Neural progenitor cell (in vitro differentiated cells): ENCODE measurements around the gene CCND3. TPM values are rescaled to one million over a fixed set of nuclear protein-coding genes. Genes with fewer than 3 reads are reported as not detected.

Experiments used
- DNase-seq: peaks from one replicate; pipeline ENCODE4 v3.0.0-alpha.2; 2016; ENCODE audit warnings: low spot score
- H2AFZ ChIP-seq: fragments of 200-600 bp; sonication (generic); replicated peaks from 2 replicates; pipeline ENCODE4 v1.6.1; 2016; ENCODE audit warnings: antibody characterized with exemption
- H3F3A ChIP-seq: fragments of 200-600 bp; sonication (generic); 2 replicates; pipeline ENCODE4 v1.6.1; 2016; ENCODE audit warnings: antibody characterized with exemption, low read depth
- H3K27ac ChIP-seq: fragments of 200-600 bp; sonication (generic); 2 replicates; pipeline ENCODE4 v1.5.1; 2016; ENCODE audit warnings: mild to moderate bottlenecking
- H3K27me3 ChIP-seq: fragments of 200-600 bp; sonication (generic); 2 replicates; pipeline ENCODE4 v1.6.1; 2016; ENCODE audit warnings: mild to moderate bottlenecking, moderate library complexity
- H3K36me3 ChIP-seq: fragments of 200-600 bp; sonication (generic); 2 replicates; pipeline ENCODE4 v1.5.1; 2016
- H3K4me1 ChIP-seq: fragments of 200-600 bp; sonication (generic); 2 replicates; pipeline ENCODE4 v1.6.1; 2016; ENCODE audit warnings: mixed run types
- H3K4me2 ChIP-seq: fragments of 200-600 bp; sonication (generic); 2 replicates; pipeline ENCODE4 v1.6.1; 2016
- H3K4me3 ChIP-seq: fragments of 200-600 bp; sonication (generic); 2 replicates; pipeline ENCODE4 v1.5.1; 2016
- H3K79me2 ChIP-seq: fragments of 200-600 bp; sonication (generic); 2 replicates; pipeline ENCODE4 v1.6.1; 2016; ENCODE audit warnings: low read depth
- H3K9ac ChIP-seq: fragments of 200-600 bp; sonication (generic); 2 replicates; pipeline ENCODE4 v1.6.1; 2016
- H3K9me3 ChIP-seq: fragments of 200-600 bp; sonication (generic); 2 replicates; pipeline ENCODE4 v1.5.1; 2016; ENCODE audit warnings: low read depth
- H4K20me1 ChIP-seq: fragments of 200-600 bp; sonication (generic); 2 replicates; pipeline ENCODE4 v1.6.1; 2016; ENCODE audit warnings: low read depth
- H3K27ac Mint-ChIP-seq: 3 replicates; pipeline ENCODE4 v1.8.0; 2021; ENCODE audit warnings: mixed read lengths
- H3K27me3 Mint-ChIP-seq: 2 replicates; pipeline ENCODE4 v1.8.0; 2022; ENCODE audit warnings: low read depth, mild to moderate bottlenecking, inconsistent platforms, moderate library complexity, mixed read lengths; ENCODE audit not compliant: insufficient read depth
- H3K36me3 Mint-ChIP-seq: 3 replicates; pipeline ENCODE4 v1.8.0; 2021; ENCODE audit warnings: mixed read lengths
- H3K4me1 Mint-ChIP-seq: 3 replicates; pipeline ENCODE4 v1.8.0; 2021; ENCODE audit warnings: mixed read lengths
- H3K4me3 Mint-ChIP-seq: 3 replicates; pipeline ENCODE4 v1.8.0; 2021; ENCODE audit warnings: mild to moderate bottlenecking, moderate library complexity, mixed read lengths
- H3K9me3 Mint-ChIP-seq: 3 replicates; pipeline ENCODE4 v1.8.0; 2020; ENCODE audit warnings: mixed read lengths
- CTCF ChIP-seq: fragments of 200-600 bp; sonication (generic); IDR thresholded peaks from 2 replicates; pipeline ENCODE4 v1.5.1; 2017; ENCODE audit warnings: antibody characterized with exemption, mild to moderate bottlenecking
- EZH2 ChIP-seq: fragments of 200-600 bp; sonication (generic); IDR thresholded peaks from 2 replicates; pipeline ENCODE4 v1.6.1; 2017; ENCODE audit warnings: antibody characterized with exemption, mild to moderate bottlenecking, moderate library complexity
- EZH2phosphoT487 ChIP-seq: fragments of 200-600 bp; sonication (generic); IDR thresholded peaks from 2 replicates; pipeline ENCODE4 v1.6.1; 2017; ENCODE audit warnings: antibody characterized with exemption
- total RNA-seq: library from RNA; depleted of rRNA; stranded (reverse); fragments of >200 nt; gene quantifications from 2 replicates; pipeline ENCODE4 v1.2.3, GENCODE V29; 2015; ENCODE audit warnings: low replicate concordance

The CCND3 gene
- total RNA-seq, 1 donor from 2014 or later, result 7.6 TPM

DNA sequence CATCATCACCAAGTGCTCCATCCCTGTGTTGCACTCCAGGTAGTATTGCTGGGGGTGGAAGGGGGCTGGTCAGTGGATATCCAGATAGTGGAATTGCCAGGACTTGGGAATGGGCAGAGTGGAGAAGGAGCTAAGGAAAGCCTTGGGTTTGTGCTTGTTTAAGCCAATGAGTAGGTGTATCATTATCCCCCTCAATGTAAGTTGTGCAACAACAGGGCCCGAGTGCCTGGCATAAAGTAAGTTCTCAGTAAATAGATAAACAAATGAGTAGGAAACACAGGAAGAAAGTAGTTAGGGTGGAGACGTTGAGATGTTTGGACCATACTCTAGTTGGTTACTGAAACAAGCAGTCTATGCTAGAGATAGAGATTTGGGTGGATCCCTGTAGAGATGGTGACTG, 9.8 kb downstream of the CCND3 start:
- no peak for DNase-seq
- Histone ChIP-seq H3K4me2 (no peak overlapping the region), H3K27me3 (no peaks in the 10 kb centered on the region), H3K4me3 (no peak overlapping the region), H3F3A (peaks cover 25% of the 10 kb centered on the region), H4K20me1 (peaks cover 21% of the 10 kb centered on the region), H3K9ac (no peak overlapping the region), H3K4me1 (no peaks in the 10 kb centered on the region), H3K27ac (no peak overlapping the region), H2AFZ (no peak overlapping the region), H3K79me2 (peaks cover 26% of the 10 kb centered on the region), H3K9me3 (no peaks in the 10 kb centered on the region), H3K36me3 (no peaks in the 10 kb centered on the region)
- no peaks in the 10 kb centered on the region for H3K9me3 Mint-ChIP-seq
- peaks cover 4% of the 10 kb centered on the region for H3K4me1 Mint-ChIP-seq
- H3K36me3 Mint-ChIP-seq, result peaks cover 16% of the 10 kb centered on the region
- H3K4me3 Mint-ChIP-seq, result no peak overlapping the region
- H3K27ac Mint-ChIP-seq, result no peak overlapping the region
- TF ChIP-seq CTCF (no peak), EZH2phosphoT487 (no peak), EZH2 (no peak)
- no peaks in the 10 kb centered on the region for H3K27me3 Mint-ChIP-seq

GRCh38 chr6:41929924-41930323, 11.7 kb downstream of the CCND3 start:
- H3K27ac ChIP-seq, result no peak overlapping the region
- no peak overlapping the region for H3K9ac ChIP-seq
- peaks cover 21% of the 10 kb centered on the region for H4K20me1 ChIP-seq
- no peaks in the 10 kb centered on the region for H3K9me3 ChIP-seq
- H3K36me3 Mint-ChIP-seq, result peaks cover 20% of the 10 kb centered on the region
- DNase-seq, result no peak
- H3K4me2 ChIP-seq, result no peak overlapping the region
- H2AFZ ChIP-seq, result no peak overlapping the region
- peaks cover 11% of the 10 kb centered on the region for H3F3A ChIP-seq
- TF ChIP-seq EZH2phosphoT487 (no peak), CTCF (no peak), EZH2 (no peak)
- H3K79me2 ChIP-seq, result peaks cover 44% of the 10 kb centered on the region
- no peaks in the 10 kb centered on the region for H3K27me3 Mint-ChIP-seq
- H3K27ac Mint-ChIP-seq, result no peak overlapping the region
- no peak overlapping the region for H3K4me3 ChIP-seq
- H3K9me3 Mint-ChIP-seq, result no peaks in the 10 kb centered on the region
- no peaks in the 10 kb centered on the region for H3K4me1 Mint-ChIP-seq
- H3K4me3 Mint-ChIP-seq, result no peak overlapping the region
- H3K4me1 ChIP-seq, result no peaks in the 10 kb centered on the region
- H3K27me3 ChIP-seq, result no peaks in the 10 kb centered on the region
- no peaks in the 10 kb centered on the region for H3K36me3 ChIP-seq

GRCh38 chr6:41927253-41927652, 14.4 kb downstream of the CCND3 start:
- peaks cover 13% of the 10 kb centered on the region for H3K4me1 Mint-ChIP-seq
- DNase-seq, result no peak
- H3K27me3 Mint-ChIP-seq, result no peaks in the 10 kb centered on the region
- H3K4me3 Mint-ChIP-seq, result no peak overlapping the region
- peaks cover 70% of the 10 kb centered on the region for H3K79me2 ChIP-seq
- H3K9ac ChIP-seq, result no peak overlapping the region
- no peak overlapping the region for H3K4me2 ChIP-seq
- H3K36me3 ChIP-seq, result no peaks in the 10 kb centered on the region
- no peak overlapping the region for H2AFZ ChIP-seq
- H3K4me3 ChIP-seq, result no peak overlapping the region
- H3F3A ChIP-seq, result no peaks in the 10 kb centered on the region
- H3K27ac ChIP-seq, result no peak overlapping the region
- H3K4me1 ChIP-seq, result peaks cover 15% of the 10 kb centered on the region
- H3K36me3 Mint-ChIP-seq, result peaks cover 25% of the 10 kb centered on the region
- H4K20me1 ChIP-seq, result peaks cover 35% of the 10 kb centered on the region
- no peaks in the 10 kb centered on the region for H3K9me3 Mint-ChIP-seq
- no peaks in the 10 kb centered on the region for H3K27me3 ChIP-seq
- H3K27ac Mint-ChIP-seq, result no peak overlapping the region
- H3K9me3 ChIP-seq, result no peaks in the 10 kb centered on the region
- TF ChIP-seq CTCF (no peak), EZH2 (no peak), EZH2phosphoT487 (no peak)
